ENCODE measurements around the gene MYO18B.

DNA sequence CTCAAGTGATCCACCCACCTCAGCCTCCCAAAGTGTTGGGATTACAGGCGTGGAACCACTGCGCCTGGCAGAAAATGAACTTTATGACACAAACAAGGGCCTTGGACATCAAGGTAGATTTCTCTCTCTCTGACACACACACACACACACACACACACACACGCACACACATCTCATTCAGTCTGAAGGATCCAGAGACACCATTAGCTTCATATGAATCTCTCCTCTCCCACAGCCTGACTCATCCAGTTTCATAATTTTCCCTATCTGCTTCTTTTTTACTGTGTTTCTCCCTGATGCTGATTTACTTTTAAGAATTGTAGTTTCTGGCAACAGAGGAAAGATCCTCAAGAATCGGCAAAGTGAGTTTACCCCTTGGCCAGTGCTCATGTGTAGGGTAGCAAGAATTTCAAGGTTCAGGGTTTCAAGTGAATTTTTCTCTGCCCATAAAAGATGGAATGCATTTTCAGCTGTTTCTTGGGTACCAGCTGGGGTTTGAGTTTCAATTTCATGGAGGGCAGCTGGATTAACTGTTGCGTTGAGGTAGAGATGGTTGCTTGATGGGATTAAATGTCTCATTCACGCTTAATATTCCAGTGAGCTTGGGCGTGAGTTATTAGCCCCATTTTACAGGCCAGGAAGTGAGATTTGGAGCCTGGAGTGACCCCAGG is 3.5 kb downstream of the MYO18B start:
- TF ChIP-seq, protein P1, sequence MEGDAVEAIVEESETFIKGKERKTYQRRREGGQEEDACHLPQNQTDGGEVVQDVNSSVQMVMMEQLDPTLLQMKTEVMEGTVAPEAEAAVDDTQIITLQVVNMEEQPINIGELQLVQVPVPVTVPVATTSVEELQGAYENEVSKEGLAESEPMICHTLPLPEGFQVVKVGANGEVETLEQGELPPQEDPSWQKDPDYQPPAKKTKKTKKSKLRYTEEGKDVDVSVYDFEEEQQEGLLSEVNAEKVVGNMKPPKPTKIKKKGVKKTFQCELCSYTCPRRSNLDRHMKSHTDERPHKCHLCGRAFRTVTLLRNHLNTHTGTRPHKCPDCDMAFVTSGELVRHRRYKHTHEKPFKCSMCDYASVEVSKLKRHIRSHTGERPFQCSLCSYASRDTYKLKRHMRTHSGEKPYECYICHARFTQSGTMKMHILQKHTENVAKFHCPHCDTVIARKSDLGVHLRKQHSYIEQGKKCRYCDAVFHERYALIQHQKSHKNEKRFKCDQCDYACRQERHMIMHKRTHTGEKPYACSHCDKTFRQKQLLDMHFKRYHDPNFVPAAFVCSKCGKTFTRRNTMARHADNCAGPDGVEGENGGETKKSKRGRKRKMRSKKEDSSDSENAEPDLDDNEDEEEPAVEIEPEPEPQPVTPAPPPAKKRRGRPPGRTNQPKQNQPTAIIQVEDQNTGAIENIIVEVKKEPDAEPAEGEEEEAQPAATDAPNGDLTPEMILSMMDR (IDR thresholded peaks at IDR 0.05; ENCODE audit: insufficient read depth, low read depth, low read length), result no peak
- TF ChIP-seq EZH2 (IDR thresholded peaks at IDR 0.05; ENCODE audit: insufficient read depth, low read length), result no peak

Measured in astrocyte (in vitro differentiated cells and primary cell).